Suprapubic skin (tissue), 4 donors: Measurements from ENCODE around the gene RAB21. TPM values are rescaled to one million over a fixed set of nuclear protein-coding genes. Genes with fewer than 3 reads are reported as not detected.

ENCODE experiments used
- DNase-seq, 2 donors: peaks; one replicate each; pipeline ENCODE4 v3.0.0-alpha.2; 2019; ENCODE audit warnings: low spot score in 2 of 2
- H3K27ac ChIP-seq: fragments of 200-600 bp; sonication (generic); one replicate; pipeline ENCODE4 v1.5.1; 2019
- H3K27me3 ChIP-seq: fragments of 200-600 bp; sonication (generic); one replicate; pipeline ENCODE4 v1.5.1; 2019
- H3K36me3 ChIP-seq: fragments of 200-600 bp; sonication (generic); one replicate; pipeline ENCODE4 v1.5.1; 2019
- H3K4me1 ChIP-seq: fragments of 200-600 bp; sonication (generic); one replicate; pipeline ENCODE4 v1.5.1; 2019
- H3K4me3 ChIP-seq: fragments of 200-600 bp; sonication (generic); one replicate; pipeline ENCODE4 v1.5.1; 2019; ENCODE audit warnings: mild to moderate bottlenecking
- H3K9me3 ChIP-seq: fragments of 200-600 bp; sonication (generic); one replicate; pipeline ENCODE4 v1.5.1; 2019
- CTCF ChIP-seq, 2 donors: fragments of 200-600 bp in 1 of 2; fragments of 450-650 bp in 1 of 2; sonication (generic) in 1 of 2; IDR thresholded peaks; one replicate each; pipeline ENCODE4 v1.5.1; 2016 to 2019; ENCODE audit warnings: antibody characterized with exemption in 2 of 2, mild to moderate bottlenecking in 1 of 2, moderate library complexity in 1 of 2
- EP300 ChIP-seq: sonication (generic); formaldehyde crosslinking; IDR thresholded peaks from one replicate; pipeline ENCODE4 v1.6.1; 2017; ENCODE audit warnings: antibody characterized with exemption
- POLR2A ChIP-seq, 2 donors: fragments of 450-650 bp; IDR thresholded peaks; one replicate each; pipeline ENCODE4 v1.6.1; 2017; ENCODE audit warnings: antibody characterized with exemption in 2 of 2, mild to moderate bottlenecking in 2 of 2, moderate library complexity in 2 of 2
- POLR2AphosphoS5 ChIP-seq, 3 donors: sonication (generic); formaldehyde crosslinking; IDR thresholded peaks; one replicate each; pipeline ENCODE4 v1.6.1; 2017; ENCODE audit warnings: antibody characterized with exemption in 3 of 3
- WGBS: methylation state at CpG from one replicate; pipeline ENCODE4 v1.1.5; 2018; 5-methylcytosine and 5-hydroxymethylcytosine counted together
- total RNA-seq, 4 donors: library from RNA; depleted of rRNA; stranded (reverse); fragments of >200 nt; gene quantifications; one replicate each; pipeline ENCODE4 v1.1.0, GENCODE V29; 2016

The RAB21 gene, protein sequence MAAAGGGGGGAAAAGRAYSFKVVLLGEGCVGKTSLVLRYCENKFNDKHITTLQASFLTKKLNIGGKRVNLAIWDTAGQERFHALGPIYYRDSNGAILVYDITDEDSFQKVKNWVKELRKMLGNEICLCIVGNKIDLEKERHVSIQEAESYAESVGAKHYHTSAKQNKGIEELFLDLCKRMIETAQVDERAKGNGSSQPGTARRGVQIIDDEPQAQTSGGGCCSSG
- 10 to 100 TPM; 13.7 to 38.5 (median 32.2) TPM for total RNA-seq

GRCh38 chr12:71754461-71755145, at the start of gene RAB21:
Gene RAB21 (plus strand): TSS chr12:71754863. CDS start chr12:71755130, 267 bp downstream.
- Histone ChIP-seq H3K4me3 (peak within 1 kb of the TSS; percentile 88), H3K27me3 (peaks cover 5% of the 10 kb centered on the region), H3K9me3 (no peaks in the 10 kb centered on the region), H3K36me3 (peaks cover 9% of the 10 kb centered on the region), H3K27ac (peak within 1 kb of the TSS; percentile 98), H3K4me1 (peaks cover 23% of the 10 kb centered on the region)
- peak; percentile 99 for DNase-seq
- TF ChIP-seq POLR2AphosphoS5 (IDR thresholded peaks at IDR 0.05) (peak; percentile 91 to 93 (median 91)), CTCF (IDR thresholded peaks at IDR 0.05) (peak in 1 of 2 donors; percentile 48), POLR2A (IDR thresholded peaks at IDR 0.05) (peak; percentile 78 to 96), EP300 (no peak)
- 2% methylated on average over 41 of the region's 56 CpGs for WGBS

DNA sequence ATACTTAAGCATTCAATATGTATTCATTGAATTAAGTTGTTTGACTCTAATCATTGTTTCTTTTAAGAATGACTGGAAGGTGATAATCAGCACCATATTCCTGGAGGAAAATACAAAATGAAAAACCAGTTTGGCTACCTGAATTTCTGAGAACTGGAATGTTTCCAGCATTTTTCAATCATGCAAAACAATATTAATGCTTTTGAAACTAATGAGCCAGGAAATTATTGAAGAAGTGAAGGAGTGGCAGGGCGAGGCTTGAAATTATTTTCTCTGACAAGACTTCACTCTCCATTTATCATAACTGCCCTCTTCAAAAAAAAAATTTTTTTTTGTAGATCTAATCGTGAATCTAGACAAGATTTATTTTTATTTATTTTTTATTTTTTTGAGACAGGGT, 49.7 kb upstream of the RAB21 start:
- no peak for TF ChIP-seq EP300
- no peak for TF ChIP-seq CTCF (IDR thresholded peaks at IDR 0.05)
- TF ChIP-seq POLR2AphosphoS5 (IDR thresholded peaks at IDR 0.05): no peak
- no peak for TF ChIP-seq POLR2A (IDR thresholded peaks at IDR 0.05)
- no peak for DNase-seq
- Histone ChIP-seq H3K27ac (no peak overlapping the region), H3K36me3 (peaks cover 12% of the 10 kb centered on the region), H3K27me3 (no peaks in the 10 kb centered on the region), H3K4me1 (peaks cover 14% of the 10 kb centered on the region), H3K4me3 (no peak overlapping the region), H3K9me3 (no peaks in the 10 kb centered on the region)
- 66% methylated on average over 2 of the region's 2 CpGs for WGBS

DNA sequence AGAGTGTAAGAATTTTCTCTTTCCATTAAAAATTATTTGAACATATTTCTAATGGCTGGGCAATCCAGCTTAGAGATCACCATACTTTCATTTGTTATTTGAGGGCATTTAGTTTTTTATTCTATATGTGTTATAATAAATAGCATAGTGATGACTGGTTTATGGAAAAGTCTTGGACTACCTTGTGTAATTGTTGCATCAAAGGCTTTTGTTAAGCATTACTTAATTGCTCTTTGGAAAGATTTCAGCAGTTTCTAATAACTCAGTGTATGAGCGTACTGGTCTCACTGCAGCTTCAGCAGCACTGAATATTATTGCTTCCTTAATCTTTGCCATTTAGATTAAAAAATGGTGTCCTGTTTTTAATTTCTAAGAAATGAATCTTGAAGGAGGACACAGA, 46.0 kb upstream of the RAB21 start:
- no peak overlapping the region for H3K4me3 ChIP-seq
- H3K27ac ChIP-seq: no peak overlapping the region
- H3K36me3 ChIP-seq: no peaks in the 10 kb centered on the region
- TF ChIP-seq POLR2A (IDR thresholded peaks at IDR 0.05) (no peak), POLR2AphosphoS5 (IDR thresholded peaks at IDR 0.05) (no peak), CTCF (IDR thresholded peaks at IDR 0.05) (no peak), EP300 (no peak)
- no peaks in the 10 kb centered on the region for H3K9me3 ChIP-seq
- H3K4me1 ChIP-seq: peaks cover 9% of the 10 kb centered on the region
- WGBS: 73% methylated on average over 1 of the region's 1 CpG
- H3K27me3 ChIP-seq: no peaks in the 10 kb centered on the region
- DNase-seq: no peak

DNA sequence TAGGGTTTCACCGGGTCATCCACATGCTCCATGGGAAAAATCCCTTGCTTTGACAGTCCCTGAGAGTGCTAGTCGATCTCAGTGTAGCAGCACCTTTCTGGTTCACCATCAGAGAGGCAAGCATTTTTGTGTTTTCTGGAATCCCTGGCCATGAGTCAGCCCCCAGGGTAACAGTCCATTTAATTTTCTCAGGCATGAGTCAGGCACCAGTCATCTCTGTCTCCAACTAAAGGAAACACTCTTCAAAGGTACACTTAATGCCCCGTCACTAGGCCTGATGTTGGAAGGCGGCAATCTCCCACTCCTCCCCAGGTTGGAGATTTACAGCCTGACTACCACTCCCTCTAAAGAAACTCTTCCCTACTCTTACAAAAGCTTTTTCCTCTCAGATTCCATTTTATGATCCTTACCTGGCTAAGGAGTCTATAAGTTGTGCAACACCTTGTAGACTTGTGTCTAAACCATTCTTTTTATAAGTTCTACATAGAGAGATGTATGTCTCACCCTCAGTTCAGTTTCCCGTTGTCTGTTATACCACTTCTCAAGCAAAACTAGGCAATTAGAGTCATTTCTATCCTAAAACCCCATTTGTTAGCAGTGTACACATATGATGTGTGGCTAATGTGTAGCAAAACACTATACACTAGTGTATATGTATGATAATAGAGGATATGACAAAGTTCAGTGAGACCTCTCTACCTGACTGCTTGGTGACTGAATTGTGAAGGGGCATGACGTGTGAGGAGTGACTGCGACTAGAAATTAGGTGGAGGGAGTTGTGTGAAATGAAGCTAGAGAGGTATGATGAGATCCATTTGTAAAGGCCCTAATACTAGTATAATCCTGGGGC, 44.2 kb upstream of the RAB21 start:
- Histone ChIP-seq H3K27me3 (no peaks in the 10 kb centered on the region), H3K9me3 (no peaks in the 10 kb centered on the region), H3K27ac (no peak overlapping the region), H3K36me3 (no peaks in the 10 kb centered on the region), H3K4me3 (no peak overlapping the region), H3K4me1 (no peaks in the 10 kb centered on the region)
- WGBS: 78% methylated on average over 7 of the region's 7 CpGs
- DNase-seq: no peak
- TF ChIP-seq EP300 (no peak), CTCF (IDR thresholded peaks at IDR 0.05) (no peak), POLR2AphosphoS5 (IDR thresholded peaks at IDR 0.05) (no peak), POLR2A (IDR thresholded peaks at IDR 0.05) (no peak)

- Histone ChIP-seq H3K4me3 (no peak overlapping the region), H3K36me3 (no peaks in the 10 kb centered on the region), H3K9me3 (peaks cover 5% of the 10 kb centered on the region), H3K27ac (no peak overlapping the region), H3K27me3 (no peaks in the 10 kb centered on the region), H3K4me1 (peaks cover 7% of the 10 kb centered on the region)
- TF ChIP-seq POLR2AphosphoS5 (IDR thresholded peaks at IDR 0.05) (no peak), POLR2A (IDR thresholded peaks at IDR 0.05) (no peak), CTCF (IDR thresholded peaks at IDR 0.05) (no peak), EP300 (no peak)
- no peak for DNase-seq
Observed at GRCh38 chr12:71718611-71719010, 36.1 kb upstream of the RAB21 start.
